GM23338 (cell line): ENCODE measurements around the gene LIF. TPM values are rescaled to one million over a fixed set of nuclear protein-coding genes. Genes with fewer than 3 reads are reported as not detected.

Experiments used
- ATAC-seq: fragments of 200-7000 bp; cut with Tn5 transposase; 3 replicates; pipeline ENCODE4 v1.9.1; 2020
- DNase-seq: peaks from one replicate; pipeline ENCODE4 v3.0.0-alpha.2; 2015; ENCODE audit warnings: low spot score
- H2AFZ ChIP-seq: fragments of 200-600 bp; sonication (generic); 2 replicates; pipeline ENCODE4 v1.8.0; 2016; ENCODE audit warnings: antibody characterized with exemption, mild to moderate bottlenecking, moderate library complexity
- H3F3A ChIP-seq: fragments of 200-600 bp; sonication (generic); replicated peaks from 2 replicates; pipeline ENCODE4 v1.8.0; 2017; ENCODE audit warnings: antibody characterized with exemption, mixed run types, low read depth
- H3K27ac ChIP-seq: fragments of 200-600 bp; sonication (generic); 2 replicates; pipeline ENCODE4 v1.6.1; 2016; ENCODE audit warnings: low read depth
- H3K27me3 ChIP-seq: fragments of 200-600 bp; sonication (generic); 2 replicates; pipeline ENCODE4 v1.8.0; 2016; ENCODE audit warnings: mild to moderate bottlenecking, mixed run types, moderate library complexity; ENCODE audit not compliant: insufficient read depth
- H3K36me3 ChIP-seq: fragments of 200-600 bp; sonication (generic); 2 replicates; pipeline ENCODE4 v1.8.0; 2016; ENCODE audit warnings: mild to moderate bottlenecking; ENCODE audit not compliant: insufficient read depth
- H3K4me1 ChIP-seq: fragments of 200-600 bp; sonication (generic); 2 replicates; pipeline ENCODE4 v1.8.0; 2016; ENCODE audit warnings: mild to moderate bottlenecking, moderate library complexity; ENCODE audit not compliant: insufficient read depth
- H3K4me2 ChIP-seq: fragments of 200-600 bp; sonication (generic); 2 replicates; pipeline ENCODE4 v1.7.1; 2017; ENCODE audit warnings: mixed run types
- H3K4me3 ChIP-seq: fragments of 200-600 bp; sonication (generic); 2 replicates; pipeline ENCODE4 v1.6.1; 2016; ENCODE audit warnings: mixed run types
- H3K79me2 ChIP-seq: fragments of 200-600 bp; sonication (generic); replicated peaks from 2 replicates; pipeline ENCODE4 v1.8.0; 2017; ENCODE audit warnings: mild to moderate bottlenecking; ENCODE audit not compliant: insufficient read depth
- H3K9me2 ChIP-seq: fragments of 200-600 bp; sonication (generic); 2 replicates; pipeline ENCODE4 v1.8.0; 2017; ENCODE audit not compliant: insufficient read depth
- H4K20me1 ChIP-seq: fragments of 200-600 bp; sonication (generic); replicated peaks from 2 replicates; pipeline ENCODE4 v1.8.0; 2017; ENCODE audit warnings: mild to moderate bottlenecking; ENCODE audit not compliant: insufficient read depth
- H3K27ac Mint-ChIP-seq: 2 replicates; pipeline ENCODE4 v1.8.0; 2020; ENCODE audit warnings: inconsistent platforms, mild to moderate bottlenecking, moderate library complexity, mixed read lengths
- H3K27me3 Mint-ChIP-seq: 3 replicates; pipeline ENCODE4 v1.8.0; 2022; ENCODE audit warnings: low read depth, mild to moderate bottlenecking, moderate library complexity, mixed read lengths, inconsistent platforms; ENCODE audit not compliant: insufficient read depth, poor library complexity
- H3K36me3 Mint-ChIP-seq: 3 replicates; pipeline ENCODE4 v1.8.0; 2021; ENCODE audit warnings: low read depth, mild to moderate bottlenecking, inconsistent platforms, moderate library complexity, mixed read lengths
- H3K4me1 Mint-ChIP-seq: 3 replicates; pipeline ENCODE4 v1.8.0; 2020; ENCODE audit warnings: mild to moderate bottlenecking, inconsistent platforms, mixed read lengths
- H3K4me3 Mint-ChIP-seq: 3 replicates; pipeline ENCODE4 v1.8.0; 2021; ENCODE audit warnings: moderate library complexity, mild to moderate bottlenecking, inconsistent platforms, mixed read lengths
- H3K9me3 Mint-ChIP-seq: 3 replicates; pipeline ENCODE4 v1.8.0; 2020; ENCODE audit warnings: moderate library complexity, mild to moderate bottlenecking, inconsistent platforms, mixed read lengths
- CREB1 ChIP-seq: fragments of 250-450 bp; sonication (Bioruptor Pico); IDR thresholded peaks from 2 replicates; pipeline ENCODE4 v1.5.0; 2020; ENCODE audit warnings: low read depth, mild to moderate bottlenecking, moderate library complexity
- CTCF ChIP-seq, 2 experiments: fragments of 200-600 bp in 1 of 2; sonication (generic) in 1 of 2; conservative IDR thresholded peaks; 2 replicates each; pipeline versions ENCODE4 v1.5.1 to v1.6.1; 2016 to 2017; ENCODE audit warnings: antibody characterized with exemption in 2 of 2, low read depth in 2 of 2, mild to moderate bottlenecking in 2 of 2, moderate library complexity in 1 of 2
- ETS1 ChIP-seq: IDR thresholded peaks from 2 replicates; pipeline ENCODE4 v1.6.1; 2016; ENCODE audit warnings: antibody characterized with exemption
- EZH2 ChIP-seq: fragments of 200-600 bp; sonication (generic); IDR thresholded peaks from one replicate; pipeline ENCODE4 v1.8.0; 2017; ENCODE audit warnings: antibody characterized with exemption, mild to moderate bottlenecking, low read depth; ENCODE audit not compliant: unreplicated experiment
- EZH2phosphoT487 ChIP-seq: fragments of 200-600 bp; sonication (generic); IDR thresholded peaks from one replicate; pipeline ENCODE4 v1.8.1; 2018; ENCODE audit warnings: antibody characterized with exemption; ENCODE audit not compliant: unreplicated experiment
- JUNB ChIP-seq: IDR thresholded peaks from one replicate; pipeline ENCODE4 v1.6.1; 2016; ENCODE audit warnings: antibody characterized with exemption; ENCODE audit not compliant: unreplicated experiment
- NANOG ChIP-seq: IDR thresholded peaks from 2 replicates; pipeline ENCODE4 v1.6.1; 2016; ENCODE audit warnings: antibody characterized with exemption, borderline replicate concordance
- POLR2AphosphoS5 ChIP-seq: IDR thresholded peaks from 2 replicates; pipeline ENCODE4 v1.6.1; 2016; ENCODE audit warnings: antibody characterized with exemption, low read depth
- REST ChIP-seq: IDR thresholded peaks from one replicate; pipeline ENCODE4 v1.6.1; 2018; ENCODE audit warnings: antibody characterized with exemption; ENCODE audit not compliant: unreplicated experiment
- STAT1 ChIP-seq: IDR thresholded peaks from one replicate; pipeline ENCODE4 v1.6.1; 2016; ENCODE audit warnings: antibody characterized with exemption; ENCODE audit not compliant: unreplicated experiment
- ZNF114 ChIP-seq: fragments of 250-450 bp; sonication (Bioruptor Pico); IDR thresholded peaks from 2 replicates; pipeline ENCODE4 v1.5.0; 2020; ENCODE audit warnings: mild to moderate bottlenecking, moderate library complexity
- ZNF331 ChIP-seq: fragments of 250-450 bp; sonication (Bioruptor Pico); IDR thresholded peaks from 2 replicates; pipeline ENCODE4 v1.5.0; 2020; ENCODE audit warnings: low read depth, mild to moderate bottlenecking, moderate library complexity
- ZNF462 ChIP-seq: fragments of 250-450 bp; sonication (Bioruptor Pico); IDR thresholded peaks from 2 replicates; pipeline ENCODE4 v1.5.0; 2020; ENCODE audit warnings: mild to moderate bottlenecking, moderate library complexity
- polyA plus RNA-seq: library from polyadenylated mRNA; unstranded; fragments of >200 nt; fragmentation: Nextera tagmentation; extraction: Ambion mirVana; gene quantifications from 2 replicates; pipeline ENCODE4 v1.2.1, GENCODE V29; 2016
- total RNA-seq: library from RNA; depleted of rRNA; stranded (reverse); fragments of >200 nt; shearing (Covaris generic); gene quantifications from 2 replicates; pipeline ENCODE4 v1.2.3, GENCODE V29; 2014

Gene LIF
- total and polyA plus RNA-seq, 2 experiments from 2014 or later, result 1.8 to 3.6 TPM

- Histone ChIP-seq H3K9me2 (no peaks in the 10 kb centered on the region), H3K27ac (no peak overlapping the region), H3K36me3 (no peaks in the 10 kb centered on the region), H4K20me1 (no peaks in the 10 kb centered on the region), H2AFZ (no peak overlapping the region), H3K4me1 (no peaks in the 10 kb centered on the region), H3K4me2 (no peak overlapping the region), H3K79me2 (no peaks in the 10 kb centered on the region), H3F3A (no peaks in the 10 kb centered on the region), H3K27me3 (no peaks in the 10 kb centered on the region; the same call in 1 of the 2 replicates), H3K4me3 (no peak overlapping the region)
- H3K36me3 Mint-ChIP-seq, result no peaks in the 10 kb centered on the region
- ATAC-seq (no peak), DNase-seq (no peak)
- H3K27ac Mint-ChIP-seq, result no peak overlapping the region
- no peak overlapping the region for H3K4me3 Mint-ChIP-seq
- TF ChIP-seq REST, result no peak
- no peak for TF ChIP-seq EZH2phosphoT487
- no peak for TF ChIP-seq POLR2AphosphoS5
- TF ChIP-seq ZNF331 (CRISPR knock-in tag), result no peak
- TF ChIP-seq ZNF114 (CRISPR knock-in tag), result no peak
- no peak for TF ChIP-seq JUNB
- no peak for TF ChIP-seq ZNF462 (CRISPR knock-in tag)
- TF ChIP-seq EZH2, result no peak
- TF ChIP-seq ETS1, result no peak
- TF ChIP-seq CREB1 (CRISPR knock-in tag), result no peak
- TF ChIP-seq STAT1, result no peak
- TF ChIP-seq CTCF (conservative IDR thresholded peaks at IDR 0.05; ENCODE audit: low read depth in 2 of 2), result no peak
- TF ChIP-seq NANOG, result no peak
- peaks cover 20% of the 10 kb centered on the region for H3K27me3 Mint-ChIP-seq
- H3K9me3 Mint-ChIP-seq, result no peaks in the 10 kb centered on the region
- peaks cover 5% of the 10 kb centered on the region; the same call in 1 of the 3 replicates for H3K4me1 Mint-ChIP-seq
These were observed 21.1 kb upstream of the LIF start for GRCh38 chr22:30267382-30268302.
